ENCODE results near the gene TSHZ1. TPM values are rescaled to one million over a fixed set of nuclear protein-coding genes. Genes with fewer than 3 reads are reported as not detected.
"Not testable (repeated sequence)": the region's sequence is repeated elsewhere in the genome, so short reads cannot be mapped to it uniquely, and the experiment has no call there.

Gene TSHZ1
- total RNA-seq, 4 donors from 2014 or later: 17.9 to 41.7 (median 32.2) TPM

DNA sequence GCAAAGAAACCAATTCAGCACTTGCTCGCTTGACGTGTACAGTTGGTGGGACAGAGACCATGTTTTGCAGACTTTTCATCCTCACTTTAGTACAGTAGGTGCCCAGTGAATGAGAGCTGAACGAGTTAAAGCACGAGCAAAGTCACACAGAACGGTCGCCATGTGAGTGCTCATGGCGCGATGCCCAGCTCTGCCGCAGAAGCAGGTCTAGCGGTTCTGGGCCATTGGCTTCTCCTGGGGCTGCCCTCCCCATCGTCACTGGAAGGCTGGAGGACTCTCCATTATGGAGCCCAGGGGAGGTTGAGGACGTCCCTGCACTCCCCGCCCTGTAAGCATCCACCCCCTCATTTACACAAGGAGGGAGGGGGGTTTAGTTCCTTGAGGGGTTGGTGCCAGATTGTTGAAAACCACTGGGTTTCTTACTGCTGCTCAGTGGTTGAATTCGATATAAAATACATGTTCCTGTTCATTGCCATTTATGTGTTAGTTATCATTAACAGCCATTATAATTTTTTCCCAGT, 26.6 kb upstream of the TSHZ1 start:
- H3K4me3 ChIP-seq: no peak overlapping the region
- no peaks in the 10 kb centered on the region for H3K9me3 ChIP-seq
- no peak for DNase-seq (ENCODE audit: extremely low spot score)
- H3K27ac ChIP-seq (replicated peaks in 1 of 4): no peak overlapping the region
- H3K4me1 ChIP-seq: peaks cover 0 to 5% (median 0%) of the 10 kb centered on the region in 4 donors
- intact Hi-C loops (cut with DNase I): no loop called here
- no peaks in the 10 kb centered on the region for H3K27me3 ChIP-seq
- H3K36me3 ChIP-seq: no peaks in the 10 kb centered on the region
- 93% methylated on average over 14 of the region's 14 CpGs for WGBS
- no peak for TF ChIP-seq POLR2A (IDR thresholded peaks at IDR 0.05; ENCODE audit: low read depth)
- TF ChIP-seq POLR2AphosphoS5 (IDR thresholded peaks at IDR 0.05): no peak
- TF ChIP-seq EP300 (IDR thresholded peaks at IDR 0.05): no peak
- TF ChIP-seq, protein P1, sequence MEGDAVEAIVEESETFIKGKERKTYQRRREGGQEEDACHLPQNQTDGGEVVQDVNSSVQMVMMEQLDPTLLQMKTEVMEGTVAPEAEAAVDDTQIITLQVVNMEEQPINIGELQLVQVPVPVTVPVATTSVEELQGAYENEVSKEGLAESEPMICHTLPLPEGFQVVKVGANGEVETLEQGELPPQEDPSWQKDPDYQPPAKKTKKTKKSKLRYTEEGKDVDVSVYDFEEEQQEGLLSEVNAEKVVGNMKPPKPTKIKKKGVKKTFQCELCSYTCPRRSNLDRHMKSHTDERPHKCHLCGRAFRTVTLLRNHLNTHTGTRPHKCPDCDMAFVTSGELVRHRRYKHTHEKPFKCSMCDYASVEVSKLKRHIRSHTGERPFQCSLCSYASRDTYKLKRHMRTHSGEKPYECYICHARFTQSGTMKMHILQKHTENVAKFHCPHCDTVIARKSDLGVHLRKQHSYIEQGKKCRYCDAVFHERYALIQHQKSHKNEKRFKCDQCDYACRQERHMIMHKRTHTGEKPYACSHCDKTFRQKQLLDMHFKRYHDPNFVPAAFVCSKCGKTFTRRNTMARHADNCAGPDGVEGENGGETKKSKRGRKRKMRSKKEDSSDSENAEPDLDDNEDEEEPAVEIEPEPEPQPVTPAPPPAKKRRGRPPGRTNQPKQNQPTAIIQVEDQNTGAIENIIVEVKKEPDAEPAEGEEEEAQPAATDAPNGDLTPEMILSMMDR (IDR thresholded peaks at IDR 0.05): no peak

DNA sequence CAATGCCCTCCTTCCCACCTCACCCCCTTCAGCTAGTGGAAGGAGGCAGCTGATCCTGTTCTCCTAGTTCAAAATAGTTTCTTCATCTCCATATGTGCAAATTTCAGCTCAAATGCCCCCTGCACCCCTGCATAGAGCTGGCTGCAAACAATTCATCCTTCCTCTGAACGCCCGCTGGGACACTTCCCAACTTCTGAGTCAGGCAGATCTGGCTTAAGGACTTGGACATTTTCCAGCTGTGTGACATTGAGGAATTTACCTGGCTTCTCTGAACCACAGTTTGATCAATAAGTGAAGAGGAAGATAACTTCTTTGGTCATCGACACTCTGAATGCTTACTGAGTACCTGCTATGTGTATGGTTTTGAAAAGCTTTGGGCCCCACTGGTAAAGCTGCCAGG, 25.1 kb upstream of the TSHZ1 start:
- H3K27ac ChIP-seq (replicated peaks in 1 of 4): no peak overlapping the region
- TF ChIP-seq, protein P1 (IDR thresholded peaks at IDR 0.05): no peak
- TF ChIP-seq POLR2A (IDR thresholded peaks at IDR 0.05; ENCODE audit: low read depth) (no peak), EP300 (IDR thresholded peaks at IDR 0.05) (no peak), POLR2AphosphoS5 (IDR thresholded peaks at IDR 0.05) (no peak)
- H3K9me3 ChIP-seq: no peaks in the 10 kb centered on the region
- H3K27me3 ChIP-seq: no peaks in the 10 kb centered on the region
- no peak overlapping the region for H3K4me3 ChIP-seq
- intact Hi-C loops (cut with DNase I): no loop called here
- 69% methylated on average over 3 of the region's 3 CpGs for WGBS
- DNase-seq (ENCODE audit: extremely low spot score): no peak
- peaks cover 0 to 5% (median 0%) of the 10 kb centered on the region in 4 donors for H3K4me1 ChIP-seq
- no peaks in the 10 kb centered on the region for H3K36me3 ChIP-seq

DNA sequence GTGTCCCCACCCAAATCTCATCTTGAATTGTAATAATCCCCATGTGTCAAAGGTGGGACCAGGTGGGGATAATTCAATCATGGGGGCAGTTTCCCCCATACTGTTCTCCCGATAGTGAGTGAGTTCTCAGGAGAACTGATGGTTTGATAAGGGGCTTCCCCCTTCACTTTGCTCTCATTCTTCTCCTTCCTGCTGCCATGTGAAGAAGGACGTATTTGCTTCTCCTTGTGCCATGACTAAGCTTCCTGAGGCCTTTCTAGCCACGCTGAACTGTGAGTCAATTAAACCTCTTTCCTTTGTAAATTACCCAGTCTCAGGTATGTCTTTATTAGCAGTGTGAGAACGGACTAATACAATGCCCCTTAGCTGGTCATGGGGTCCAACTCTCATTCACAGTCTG, 22.9 kb upstream of the TSHZ1 start:
- H3K4me1 ChIP-seq; H3K27me3 ChIP-seq; H3K36me3 ChIP-seq; H3K9me3 ChIP-seq; DNase-seq (ENCODE audit: extremely low spot score); H3K27ac ChIP-seq (replicated peaks in 1 of 4); H3K4me3 ChIP-seq; intact Hi-C loops (cut with DNase I): not testable (repeated sequence)
- 83% methylated on average over 4 of the region's 4 CpGs for WGBS

DNA sequence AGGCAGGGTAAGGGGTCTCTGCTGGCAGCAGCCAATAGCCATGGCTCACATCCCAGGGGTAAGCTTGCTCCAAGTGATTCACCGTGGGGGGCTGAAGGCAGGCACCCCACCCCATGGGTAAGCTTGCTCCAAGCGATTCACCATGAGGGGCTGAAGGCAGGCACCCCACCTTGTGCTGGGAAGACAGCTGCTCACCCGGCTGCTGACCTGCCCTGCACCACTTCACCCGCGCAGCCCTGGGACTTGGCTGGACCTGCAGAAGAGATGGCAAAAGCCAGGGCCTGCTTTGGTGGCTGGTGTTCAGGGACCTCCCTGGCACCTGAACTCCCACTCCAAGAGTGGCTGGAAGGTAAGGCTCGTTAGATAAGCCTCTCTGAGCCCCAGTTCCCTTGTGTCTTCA, 20.9 kb upstream of the TSHZ1 start:
- H3K4me3 ChIP-seq: no peak overlapping the region
- TF ChIP-seq EP300 (IDR thresholded peaks at IDR 0.05) (no peak), POLR2AphosphoS5 (IDR thresholded peaks at IDR 0.05) (no peak), POLR2A (IDR thresholded peaks at IDR 0.05; ENCODE audit: low read depth) (no peak)
- TF ChIP-seq, protein P1 (IDR thresholded peaks at IDR 0.05): no peak
- no peaks in the 10 kb centered on the region for H3K36me3 ChIP-seq
- peaks cover 0 to 5% (median 0%) of the 10 kb centered on the region in 4 donors for H3K4me1 ChIP-seq
- WGBS: 100% methylated on average over 5 of the region's 6 CpGs
- no peak for DNase-seq (ENCODE audit: extremely low spot score)
- no peaks in the 10 kb centered on the region for H3K27me3 ChIP-seq
- no peak overlapping the region for H3K27ac ChIP-seq (replicated peaks in 1 of 4)
- intact Hi-C loops (cut with DNase I): no loop called here
- no peaks in the 10 kb centered on the region for H3K9me3 ChIP-seq

DNA sequence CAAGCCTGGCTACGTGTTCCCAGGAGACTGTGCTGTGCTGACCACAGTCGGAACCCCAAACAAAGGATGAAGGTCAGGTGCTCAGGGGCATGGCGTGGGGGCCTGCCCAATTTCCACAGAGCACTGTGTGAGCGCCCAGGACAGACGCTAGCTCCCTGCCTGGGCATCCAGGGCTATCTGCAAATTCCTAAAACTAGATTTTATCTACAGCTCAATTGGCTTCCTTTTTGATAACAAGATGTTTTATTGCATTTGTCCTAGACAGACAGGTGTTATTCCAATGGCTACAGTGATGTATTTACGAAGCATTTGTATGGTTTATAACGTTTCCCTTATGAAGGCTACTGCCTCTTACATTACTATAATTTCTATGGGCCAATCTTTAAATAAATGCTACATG, 17.7 kb upstream of the TSHZ1 start:
- Histone ChIP-seq H3K36me3 (no peaks in the 10 kb centered on the region), H3K27me3 (no peaks in the 10 kb centered on the region), H3K9me3 (no peaks in the 10 kb centered on the region), H3K4me1 (peaks cover 3 to 14% (median 9%) of the 10 kb centered on the region in 4 donors), H3K4me3 (no peak overlapping the region), H3K27ac (replicated peaks in 1 of 4) (no peak overlapping the region)
- WGBS: 82% methylated on average over 7 of the region's 7 CpGs
- DNase-seq (ENCODE audit: extremely low spot score): no peak
- no peak for TF ChIP-seq EP300 (IDR thresholded peaks at IDR 0.05)
- no peak for TF ChIP-seq POLR2AphosphoS5 (IDR thresholded peaks at IDR 0.05)
- TF ChIP-seq, protein P1 (IDR thresholded peaks at IDR 0.05): no peak
- no peak for TF ChIP-seq POLR2A (IDR thresholded peaks at IDR 0.05; ENCODE audit: low read depth)
- intact Hi-C loops (cut with DNase I): no loop called here
